Ascending aorta (tissue), 2 donors: ENCODE results near the gene CAST. TPM values are rescaled to one million over a fixed set of nuclear protein-coding genes. Genes with fewer than 3 reads are reported as not detected.

Experiments
- DNase-seq, 2 donors: peaks; one replicate each; pipeline ENCODE4 v3.0.0-alpha.2; 2019; ENCODE audit warnings: low spot score in 2 of 2
- H3K27ac ChIP-seq, 2 donors: fragments of 200-600 bp; sonication (generic); one replicate each; pipeline ENCODE4 v1.5.1; 2016 to 2017; ENCODE audit warnings: mild to moderate bottlenecking in 1 of 2
- H3K27me3 ChIP-seq: fragments of 200-600 bp; sonication (generic); one replicate; pipeline ENCODE4 v1.5.1; 2017
- H3K36me3 ChIP-seq, 2 donors: fragments of 200-600 bp; sonication (generic); one replicate each; pipeline ENCODE4 v1.5.1; 2016
- H3K4me1 ChIP-seq, 2 donors: fragments of 200-600 bp; sonication (generic); one replicate each; pipeline ENCODE4 v1.5.1; 2016 to 2017; ENCODE audit warnings: mild to moderate bottlenecking in 1 of 2
- H3K4me3 ChIP-seq, 2 donors: fragments of 200-600 bp; sonication (generic); one replicate each; pipeline ENCODE4 v1.5.1; 2016 to 2017; ENCODE audit warnings: mild to moderate bottlenecking in 1 of 2
- H3K9me3 ChIP-seq, 2 donors: fragments of 200-600 bp; sonication (generic); one replicate each; pipeline ENCODE4 v1.5.1; 2016
- intact Hi-C: fragments of 100-400 bp; cut with DNase I; formaldehyde crosslinking; loops from one replicate; pipeline ENCODE4 v1.15.1; 2023
- total RNA-seq: library from RNA; depleted of rRNA; stranded (reverse); fragments of >200 nt; gene quantifications from one replicate; pipeline ENCODE4 v1.1.0, GENCODE V29; 2016
- TF ChIP-seq, protein P1 (sequence below), 3 experiments: fragments of 200-600 bp in 2 of 3; fragments of 450-650 bp in 1 of 3; sonication (generic) in 2 of 3; IDR thresholded peaks; one replicate each; pipeline ENCODE4 v1.5.1; 2016 to 2019; ENCODE audit warnings: antibody characterized with exemption in 3 of 3, mild to moderate bottlenecking in 1 of 3, moderate library complexity in 1 of 3

The CAST gene
- total RNA-seq, 1 donor from 2014 or later = 266 TPM

GRCh38 chr5:96714951-96715451, 52.8 kb downstream of the CAST start:
- intact Hi-C loops = no loop called here
- H3K36me3 ChIP-seq = no peaks in the 10 kb centered on the region
- TF ChIP-seq, protein P1, sequence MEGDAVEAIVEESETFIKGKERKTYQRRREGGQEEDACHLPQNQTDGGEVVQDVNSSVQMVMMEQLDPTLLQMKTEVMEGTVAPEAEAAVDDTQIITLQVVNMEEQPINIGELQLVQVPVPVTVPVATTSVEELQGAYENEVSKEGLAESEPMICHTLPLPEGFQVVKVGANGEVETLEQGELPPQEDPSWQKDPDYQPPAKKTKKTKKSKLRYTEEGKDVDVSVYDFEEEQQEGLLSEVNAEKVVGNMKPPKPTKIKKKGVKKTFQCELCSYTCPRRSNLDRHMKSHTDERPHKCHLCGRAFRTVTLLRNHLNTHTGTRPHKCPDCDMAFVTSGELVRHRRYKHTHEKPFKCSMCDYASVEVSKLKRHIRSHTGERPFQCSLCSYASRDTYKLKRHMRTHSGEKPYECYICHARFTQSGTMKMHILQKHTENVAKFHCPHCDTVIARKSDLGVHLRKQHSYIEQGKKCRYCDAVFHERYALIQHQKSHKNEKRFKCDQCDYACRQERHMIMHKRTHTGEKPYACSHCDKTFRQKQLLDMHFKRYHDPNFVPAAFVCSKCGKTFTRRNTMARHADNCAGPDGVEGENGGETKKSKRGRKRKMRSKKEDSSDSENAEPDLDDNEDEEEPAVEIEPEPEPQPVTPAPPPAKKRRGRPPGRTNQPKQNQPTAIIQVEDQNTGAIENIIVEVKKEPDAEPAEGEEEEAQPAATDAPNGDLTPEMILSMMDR (IDR thresholded peaks at IDR 0.05) = no peak
- H3K4me1 ChIP-seq = peaks cover 0 to 10% of the 10 kb centered on the region in 2 donors
- no peaks in the 10 kb centered on the region for H3K27me3 ChIP-seq
- no peaks in the 10 kb centered on the region for H3K9me3 ChIP-seq
- DNase-seq = peak; percentile 31 to 80
- no peak overlapping the region for H3K4me3 ChIP-seq
- peak overlapping the region; percentile 53 to 63 for H3K27ac ChIP-seq

GRCh38 chr5:96716007-96716406, 53.8 kb downstream of the CAST start:
- Histone ChIP-seq H3K4me1 (peaks cover 0 to 13% of the 10 kb centered on the region in 2 donors), H3K36me3 (no peaks in the 10 kb centered on the region)
- intact Hi-C loops = no loop called here

GRCh38 chr5:96716716-96717115, 54.5 kb downstream of the CAST start:
- Histone ChIP-seq H3K36me3 (no peaks in the 10 kb centered on the region), H3K4me1 (peaks cover 0 to 13% of the 10 kb centered on the region in 2 donors), H3K27me3 (no peaks in the 10 kb centered on the region), H3K27ac (no peak overlapping the region), H3K9me3 (no peaks in the 10 kb centered on the region), H3K4me3 (no peak overlapping the region)
- TF ChIP-seq, protein P1 (IDR thresholded peaks at IDR 0.05) = no peak
- intact Hi-C loops = no loop called here
- no peak for DNase-seq

More at GRCh38 chr5:96716007-96716406, 53.8 kb downstream of the CAST start:
- H3K27ac ChIP-seq = peak overlapping the region in 1 of 2 donors; percentile 40
- DNase-seq = no peak
- TF ChIP-seq, protein P1 (IDR thresholded peaks at IDR 0.05) = no peak
- H3K4me3 ChIP-seq = no peak overlapping the region
- H3K9me3 ChIP-seq = no peaks in the 10 kb centered on the region
- H3K27me3 ChIP-seq = no peaks in the 10 kb centered on the region

- TF ChIP-seq, protein P1 (IDR thresholded peaks at IDR 0.05) = no peak
- no peaks in the 10 kb centered on the region for H3K36me3 ChIP-seq
- intact Hi-C loops = no loop called here
- H3K9me3 ChIP-seq = no peaks in the 10 kb centered on the region
- no peak overlapping the region for H3K4me3 ChIP-seq
- no peaks in the 10 kb centered on the region for H3K27me3 ChIP-seq
- H3K4me1 ChIP-seq = peaks cover 0 to 13% of the 10 kb centered on the region in 2 donors
- no peak for DNase-seq
- no peak overlapping the region for H3K27ac ChIP-seq
Measured at GRCh38 chr5:96717874-96718273, 55.7 kb downstream of the CAST start.

- H3K27ac ChIP-seq = no peak overlapping the region
- no peaks in the 10 kb centered on the region for H3K36me3 ChIP-seq
- no peak for DNase-seq
- H3K9me3 ChIP-seq = no peaks in the 10 kb centered on the region
- no peaks in the 10 kb centered on the region for H3K27me3 ChIP-seq
- intact Hi-C loops = no loop called here
- peaks cover 0 to 13% of the 10 kb centered on the region in 2 donors for H3K4me1 ChIP-seq
- H3K4me3 ChIP-seq = no peak overlapping the region
- TF ChIP-seq, protein P1 (IDR thresholded peaks at IDR 0.05) = no peak
Measured at GRCh38 chr5:96718635-96719077, 56.5 kb downstream of the CAST start.

GRCh38 chr5:96720408-96720807, 58.2 kb downstream of the CAST start:
- intact Hi-C loops = no loop called here
- Histone ChIP-seq H3K36me3 (peaks cover 6 to 11% of the 10 kb centered on the region in 2 donors), H3K9me3 (no peaks in the 10 kb centered on the region), H3K4me3 (no peak overlapping the region), H3K27ac (no peak overlapping the region), H3K4me1 (peaks cover 0 to 3% of the 10 kb centered on the region in 2 donors), H3K27me3 (no peaks in the 10 kb centered on the region)
- no peak for DNase-seq
- TF ChIP-seq, protein P1 (IDR thresholded peaks at IDR 0.05) = no peak
